Activated CD8-positive, alpha-beta memory T cell treated with anti-CD3 and anti-CD28 coated beads for 4 hours (primary cell): ENCODE results near the gene CDH18.

Experiments used
- DNase-seq, 2 donors: peaks; one replicate each; pipeline ENCODE4 v3.0.0-alpha.2; 2020; ENCODE audit warnings: low read depth in 2 of 2

CDH18 gene

GRCh38 chr5:19987612-19988361 lies at the start of gene CDH18:
CDH18 (minus strand) TSS chr5:19988200; CDS start chr5:19838986, 149,214 bp downstream.
- no peak for DNase-seq

- DNase-seq: no peak
These were observed 46.7 kb upstream of the CDH18 start for GRCh38 chr5:20034717-20035116.

- no peak for DNase-seq
These were observed 45.9 kb upstream of the CDH18 start for GRCh38 chr5:20033881-20034280.

- no peak for DNase-seq
These were observed 44.9 kb upstream of the CDH18 start for GRCh38 chr5:20032896-20033295.

- no peak for DNase-seq
These were observed 42.1 kb upstream of the CDH18 start for GRCh38 chr5:20030125-20030524.

- no peak for DNase-seq
These were observed 41.3 kb upstream of the CDH18 start for GRCh38 chr5:20029266-20029665.

GRCh38 chr5:20028506-20028905 lies 40.5 kb upstream of the CDH18 start:
- no peak for DNase-seq

- DNase-seq: no peak
These were observed 35.7 kb upstream of the CDH18 start for GRCh38 chr5:20023686-20024180.

GRCh38 chr5:20020247-20020646 lies 32.2 kb upstream of the CDH18 start:
- DNase-seq: no peak

- no peak for DNase-seq
These were observed 29.0 kb upstream of the CDH18 start for GRCh38 chr5:20017021-20017420.

- no peak for DNase-seq
These were observed 12.4 kb upstream of the CDH18 start for GRCh38 chr5:20000416-20000815.

- no peak for DNase-seq
These were observed 457 bp upstream of the CDH18 start for GRCh38 chr5:19988457-19988856.

- no peak for DNase-seq
These were observed 1.2 kb downstream of the CDH18 start for GRCh38 chr5:19986806-19987205.

- DNase-seq: no peak
These were observed 1.9 kb downstream of the CDH18 start for GRCh38 chr5:19986031-19986619.

- DNase-seq: no peak
These were observed 9.5 kb downstream of the CDH18 start for GRCh38 chr5:19978476-19978875.

- no peak for DNase-seq
These were observed 10.9 kb downstream of the CDH18 start for GRCh38 chr5:19977099-19977498.

GRCh38 chr5:19975795-19976194 lies 12.2 kb downstream of the CDH18 start:
- DNase-seq: no peak

GRCh38 chr5:19960451-19960850 lies 27.5 kb downstream of the CDH18 start:
- no peak for DNase-seq

GRCh38 chr5:19959830-19960384 lies 28.1 kb downstream of the CDH18 start:
- DNase-seq: no peak

- no peak for DNase-seq
These were observed 37.1 kb downstream of the CDH18 start for GRCh38 chr5:19950897-19951296.

GRCh38 chr5:19940192-19940591 lies 47.8 kb downstream of the CDH18 start:
- DNase-seq: no peak

- no peak for DNase-seq
These were observed 57.5 kb downstream of the CDH18 start for GRCh38 chr5:19930451-19930850.
